B cell (primary cell): ENCODE results near the gene DDX17. TPM values are rescaled to one million over a fixed set of nuclear protein-coding genes. Genes with fewer than 3 reads are reported as not detected.

Experiments used
- ATAC-seq: fragments of 200-7000 bp; cut with Tn5 transposase; one replicate; pipeline ENCODE4 v1.10.0; 2021; ENCODE audit warnings: low read depth, mild to moderate bottlenecking, moderate number of reproducible peaks, moderate library complexity
- CTCF ChIA-PET: fragments of 350-600 bp; sonication (Branson Sonifier 250); formaldehyde crosslinking; loops from one replicate; lab custom pipeline; 2021; ENCODE audit warnings: antibody characterized with exemption, inconsistent platforms; lab: Charles Lee
- POLR2A ChIA-PET: fragments of 350-600 bp; sonication (Branson Sonifier 250); formaldehyde crosslinking; loops from one replicate; lab custom pipeline; 2021; ENCODE audit warnings: antibody characterized with exemption; lab: Charles Lee
- DNase-seq: peaks from one replicate; pipeline ENCODE4 v3.0.0; 2013
- H2AFZ ChIP-seq: 2 replicates; pipeline ENCODE4 v1.6.1; 2012; ENCODE audit warnings: mild to moderate bottlenecking, low read depth, low read length; ENCODE audit not compliant: insufficient read depth, poor library complexity, severe bottlenecking
- H3K27ac ChIP-seq, 2 donors: 1 replicate in 1 of 2; 2 replicates in 1 of 2; pipeline ENCODE4 v1.5.1; 2012 to 2013; ENCODE audit warnings: low read length in 2 of 2, mild to moderate bottlenecking in 2 of 2, moderate library complexity in 1 of 2
- H3K27me3 ChIP-seq, 4 experiments: fragments of 200-600 bp in 1 of 4; sonication (generic) in 1 of 4; replicated peaks in 1 of 4; 1 replicate in 2 of 4; 2 replicates in 2 of 4; pipeline versions ENCODE4 v1.6.1 to v1.7.0; 2013 to 2016; ENCODE audit warnings: low read length in 3 of 4, mild to moderate bottlenecking in 2 of 4, mixed read lengths in 1 of 4, moderate library complexity in 1 of 4; ENCODE audit not compliant: insufficient read depth in 4 of 4, control insufficient read depth in 3 of 4; ENCODE audit errors: control extremely low read depth in 1 of 4
- H3K36me3 ChIP-seq, 2 experiments: replicated peaks in 1 of 2; 1 replicate in 1 of 2; 2 replicates in 1 of 2; pipeline versions ENCODE4 v1.6.1 to v1.7.1; 2013; ENCODE audit warnings: low read length in 1 of 2; ENCODE audit not compliant: insufficient read depth in 2 of 2, control insufficient read depth in 1 of 2; ENCODE audit errors: control extremely low read depth in 1 of 2, extremely low read depth in 1 of 2
- H3K4me1 ChIP-seq, 2 donors: fragments of 200-600 bp in 1 of 2; sonication (generic) in 1 of 2; 1 replicate in 1 of 2; 2 replicates in 1 of 2; pipeline versions ENCODE4 v1.5.1 to v1.6.1; 2013 to 2017; ENCODE audit warnings: low read length in 2 of 2; ENCODE audit not compliant: control insufficient read depth in 2 of 2, insufficient read depth in 2 of 2
- H3K4me2 ChIP-seq: replicated peaks from 2 replicates; pipeline ENCODE3; 2012; ENCODE audit warnings: mild to moderate bottlenecking, low read depth, low read length; ENCODE audit not compliant: poor library complexity, severe bottlenecking
- H3K4me3 ChIP-seq, 5 experiments: fragments of 200-600 bp in 1 of 5; sonication (generic) in 1 of 5; 1 replicate in 3 of 5; 2 replicates in 2 of 5; pipeline versions ENCODE4 v1.5.1 to v1.7.0; 2011 to 2016; ENCODE audit warnings: low read length in 4 of 5, mild to moderate bottlenecking in 4 of 5, low read depth in 2 of 5, control low read depth in 1 of 5, moderate library complexity in 1 of 5; ENCODE audit not compliant: insufficient read depth in 1 of 5; ENCODE audit errors: control extremely low read depth in 1 of 5, extremely low read depth in 1 of 5
- H3K79me2 ChIP-seq: fragments of 200-600 bp; sonication (generic); one replicate; pipeline ENCODE4 v1.6.0; 2016; ENCODE audit warnings: low read length; ENCODE audit not compliant: control insufficient read depth, insufficient read depth
- H3K9ac ChIP-seq: fragments of 200-600 bp; sonication (generic); 2 replicates; pipeline ENCODE4 v1.6.1; 2017; ENCODE audit warnings: mild to moderate bottlenecking, low read length, moderate library complexity
- H3K9me3 ChIP-seq, 3 donors: one replicate each; pipeline versions ENCODE4 v1.6.1 to v1.7.1; 2013; ENCODE audit warnings: low read length in 2 of 3; ENCODE audit not compliant: control insufficient read depth in 2 of 3, insufficient read depth in 1 of 3; ENCODE audit errors: control extremely low read depth in 1 of 3
- H4K20me1 ChIP-seq: 2 replicates; pipeline ENCODE4 v1.6.0; 2012; ENCODE audit warnings: mild to moderate bottlenecking, low read length; ENCODE audit not compliant: insufficient read depth, control insufficient read depth, poor library complexity, severe bottlenecking
- H3K27ac Mint-ChIP-seq: one replicate; pipeline ENCODE4 v1.8.0; 2021; ENCODE audit warnings: mixed read lengths
- H3K27me3 Mint-ChIP-seq: one replicate; pipeline ENCODE4 v1.8.0; 2021; ENCODE audit warnings: mixed read lengths
- H3K4me1 Mint-ChIP-seq: one replicate; pipeline ENCODE4 v1.8.0; 2021; ENCODE audit warnings: mixed read lengths
- H3K4me3 Mint-ChIP-seq: one replicate; pipeline ENCODE4 v1.8.0; 2021; ENCODE audit warnings: mixed read lengths
- H3K9me3 Mint-ChIP-seq: one replicate; pipeline ENCODE4 v1.8.0; 2022; ENCODE audit warnings: mixed read lengths; ENCODE audit not compliant: insufficient read depth
- EZH2 ChIP-seq: IDR thresholded peaks from 2 replicates; pipeline ENCODE4 v1.6.1; 2012; ENCODE audit warnings: borderline replicate concordance, low read depth, mild to moderate bottlenecking, moderate library complexity, low read length; ENCODE audit not compliant: insufficient read depth, poor library complexity, severe bottlenecking
- WGBS: methylation state at CpG from one replicate; pipeline ENCODE4 v1.1.5; 2013; ENCODE audit warnings: missing lambda C conversion rate; ENCODE audit not compliant: insufficient coverage; 5-methylcytosine and 5-hydroxymethylcytosine counted together
- intact Hi-C: fragments of 100-400 bp; cut with micrococcal nuclease; formaldehyde crosslinking; loops from one replicate; pipeline ENCODE4 v1.10.0; 2022
- polyA plus RNA-seq: library from polyadenylated mRNA; depleted of rRNA; stranded (reverse); fragments of >200 nt; gene quantifications from 2 replicates; pipeline ENCODE4 v1.2.3, GENCODE V29; 2012
- total RNA-seq, 2 donors: library from RNA; stranded (reverse); fragments of 120-200 nt in 1 of 2; gene quantifications; 1 replicate in 1 of 2; 2 replicates in 1 of 2; pipeline versions ENCODE4 v1.2.3 to v1.2.4, GENCODE V29; 2013 to 2022
- TF ChIP-seq, protein P1 (sequence below): fragments of 200-600 bp; IDR thresholded peaks from one replicate; pipeline ENCODE4 v1.8.0; 2022; ENCODE audit warnings: antibody characterized with exemption, mild to moderate bottlenecking

Gene DDX17
- total and polyA plus RNA-seq, 2 donors (not counting 1 experiment from before 2014, with no cell fraction given), result 754 to 936 TPM

DNA sequence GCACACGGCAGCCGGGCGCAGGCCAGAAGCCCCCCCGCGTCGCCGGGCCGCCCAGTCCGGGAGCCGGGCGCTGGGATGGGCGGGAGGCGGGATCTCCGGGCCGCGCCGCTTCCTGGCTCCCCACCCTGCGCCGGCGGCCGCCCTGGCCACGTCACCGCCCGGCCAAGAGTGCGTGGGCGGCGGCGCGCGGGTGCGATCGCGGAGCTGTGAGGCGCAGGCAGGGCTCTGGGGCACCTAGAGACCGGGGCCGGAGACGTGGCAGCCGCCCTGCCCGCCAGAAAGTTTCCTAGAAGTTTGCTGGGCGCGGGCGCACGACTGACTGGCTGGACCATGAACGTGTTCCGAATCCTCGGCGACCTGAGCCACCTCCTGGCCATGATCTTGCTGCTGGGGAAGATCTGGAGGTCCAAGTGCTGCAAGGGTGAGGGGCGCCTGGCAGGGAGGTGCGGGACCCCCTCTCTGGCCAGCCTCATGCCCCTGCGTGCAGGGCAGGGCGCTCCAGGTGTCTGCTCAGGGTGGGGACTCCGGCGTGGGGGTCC is 38.1 kb downstream of the DDX17 start, which contains the start of gene KDELR3:
Gene KDELR3 (plus strand): TSS at position 193 of the 539 bp plus-strand sequence. CDS start 138 bp downstream, at position 331.
- Histone ChIP-seq H3K9me3 (peaks cover 0 to 11% (median 0%) of the 10 kb centered on the region in 3 donors), H3K4me2 (peak within 1 kb of the TSS; percentile 79), H2AFZ (peak within 1 kb of the TSS; percentile 65), H4K20me1 (no peaks in the 10 kb centered on the region), H3K9ac (peak within 1 kb of the TSS; percentile 47), H3K27me3 (peaks cover 0 to 51% (median 25%) of the 10 kb centered on the region in 4 experiments), H3K36me3 (no peaks in the 10 kb centered on the region), H3K79me2 (no peaks in the 10 kb centered on the region), H3K4me1 (peaks cover 10 to 15% of the 10 kb centered on the region in 2 donors), H3K4me3 (peak within 1 kb of the TSS in 3 of 5 experiments; percentile 34 to 62 (median 38)), H3K27ac (no peak within 1 kb of the TSS)
- 2% methylated on average over 53 of the region's 53 CpGs for WGBS
- peaks cover 37% of the 10 kb centered on the region for H3K27me3 Mint-ChIP-seq
- H3K27ac Mint-ChIP-seq, result peak within 1 kb of the TSS; percentile 6
- H3K4me3 Mint-ChIP-seq, result peak within 1 kb of the TSS; percentile 81
- ATAC-seq, result peak; percentile 76
- H3K9me3 Mint-ChIP-seq, result no peaks in the 10 kb centered on the region
- TF ChIP-seq, protein P1, sequence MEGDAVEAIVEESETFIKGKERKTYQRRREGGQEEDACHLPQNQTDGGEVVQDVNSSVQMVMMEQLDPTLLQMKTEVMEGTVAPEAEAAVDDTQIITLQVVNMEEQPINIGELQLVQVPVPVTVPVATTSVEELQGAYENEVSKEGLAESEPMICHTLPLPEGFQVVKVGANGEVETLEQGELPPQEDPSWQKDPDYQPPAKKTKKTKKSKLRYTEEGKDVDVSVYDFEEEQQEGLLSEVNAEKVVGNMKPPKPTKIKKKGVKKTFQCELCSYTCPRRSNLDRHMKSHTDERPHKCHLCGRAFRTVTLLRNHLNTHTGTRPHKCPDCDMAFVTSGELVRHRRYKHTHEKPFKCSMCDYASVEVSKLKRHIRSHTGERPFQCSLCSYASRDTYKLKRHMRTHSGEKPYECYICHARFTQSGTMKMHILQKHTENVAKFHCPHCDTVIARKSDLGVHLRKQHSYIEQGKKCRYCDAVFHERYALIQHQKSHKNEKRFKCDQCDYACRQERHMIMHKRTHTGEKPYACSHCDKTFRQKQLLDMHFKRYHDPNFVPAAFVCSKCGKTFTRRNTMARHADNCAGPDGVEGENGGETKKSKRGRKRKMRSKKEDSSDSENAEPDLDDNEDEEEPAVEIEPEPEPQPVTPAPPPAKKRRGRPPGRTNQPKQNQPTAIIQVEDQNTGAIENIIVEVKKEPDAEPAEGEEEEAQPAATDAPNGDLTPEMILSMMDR, result no peak
- no peak for TF ChIP-seq EZH2
- peaks cover 12% of the 10 kb centered on the region for H3K4me1 Mint-ChIP-seq
- POLR2A ChIA-PET, result no interaction called here
- DNase-seq, result peak; percentile 59
- CTCF ChIA-PET, result no interaction called here
- intact Hi-C loops, result no loop called here

DNA sequence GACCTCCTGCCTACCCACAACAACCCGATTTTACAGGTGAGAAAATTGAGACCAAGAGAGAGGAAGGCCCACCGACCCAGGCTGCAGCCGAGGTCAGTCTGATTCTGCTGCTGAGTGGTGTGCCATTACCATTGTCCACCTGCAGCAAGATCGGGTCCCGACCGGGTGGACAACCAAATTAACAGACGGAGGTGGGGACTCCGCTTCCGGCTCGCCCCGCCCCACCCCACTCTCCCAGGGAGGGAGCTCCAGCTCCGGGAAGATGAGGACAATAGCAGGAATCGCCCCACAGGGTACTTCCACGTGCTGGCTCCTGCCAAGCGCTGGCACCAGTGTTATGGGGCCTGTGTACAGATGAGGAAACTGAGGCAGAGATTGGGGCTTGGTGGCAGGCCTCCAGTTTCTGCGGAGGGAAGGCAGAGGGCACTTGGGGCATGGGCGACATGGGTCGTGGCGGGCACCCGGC is 38.6 kb downstream of the DDX17 start:
- peak overlapping the region; percentile 47 for H3K9ac ChIP-seq
- peaks cover 0 to 11% (median 0%) of the 10 kb centered on the region in 3 donors for H3K9me3 ChIP-seq
- ChIA-PET POLR2A (no interaction called here), CTCF (no interaction called here)
- peaks cover 0 to 52% (median 26%) of the 10 kb centered on the region in 4 experiments for H3K27me3 ChIP-seq
- Mint-ChIP-seq H3K27ac (peak overlapping the region; percentile 6), H3K9me3 (no peaks in the 10 kb centered on the region), H3K27me3 (peaks cover 39% of the 10 kb centered on the region), H3K4me3 (peak overlapping the region; percentile 70), H3K4me1 (peaks cover 12% of the 10 kb centered on the region)
- 24% methylated on average over 19 of the region's 20 CpGs for WGBS
- no peaks in the 10 kb centered on the region for H3K36me3 ChIP-seq
- peaks cover 10 to 15% of the 10 kb centered on the region in 2 donors for H3K4me1 ChIP-seq
- intact Hi-C loops, result no loop called here
- H3K4me3 ChIP-seq, result peak overlapping the region in 3 of 5 experiments; percentile 29 to 62 (median 38)
- no peak for TF ChIP-seq EZH2
- TF ChIP-seq, protein P1, result no peak
- no peak overlapping the region for H3K27ac ChIP-seq
- peak overlapping the region; percentile 65 for H2AFZ ChIP-seq
- DNase-seq (no peak), ATAC-seq (no peak)
- peak overlapping the region; percentile 79 for H3K4me2 ChIP-seq
- H4K20me1 ChIP-seq, result no peaks in the 10 kb centered on the region
- no peaks in the 10 kb centered on the region for H3K79me2 ChIP-seq
